HCT116 (cell line): ENCODE data around the gene FRZB. TPM values are rescaled to one million over a fixed set of nuclear protein-coding genes. Genes with fewer than 3 reads are reported as not detected.

ENCODE experiments used
- ATAC-seq: fragments of 200-7000 bp; cut with Tn5 transposase; 2 replicates; pipeline ENCODE4 v1.9.1; 2020; ENCODE audit warnings: mild to moderate bottlenecking, moderate library complexity
- BruUV-seq: library from RNA; stranded (reverse); fragments of 400-500 nt; replicated peaks from 2 replicates; lab custom pipeline; 2021; lab: Mats Ljungman, UMichigan
- CTCF ChIA-PET: fragments of 300-600 bp; sonication (Branson Sonifier 250); formaldehyde crosslinking; loops from one replicate; lab custom pipeline; 2021; ENCODE audit warnings: antibody characterized with exemption; lab: Charles Lee
- POLR2A ChIA-PET: fragments of 300-600, 350-600 bp; sonication (Branson Sonifier 250); formaldehyde crosslinking; loops from one replicate; lab custom pipeline; 2021; ENCODE audit warnings: antibody characterized with exemption; lab: Charles Lee
- RAD21 ChIA-PET, 2 experiments: fragments of 300-600 bp; sonication (Branson Sonifier 250); formaldehyde crosslinking; loops; one replicate each; lab custom pipeline; 2023; ENCODE audit warnings: low total read pairs in 2 of 2; ENCODE audit not compliant: uncharacterized antibody in 2 of 2, unreplicated experiment in 2 of 2, low non-redundant PET in 1 of 2; lab: Charles Lee
- DNase-seq: peaks from one replicate; pipeline ENCODE4 v3.0.0-alpha.2; 2010; ENCODE audit warnings: low read depth, low spot score
- H2AFZ ChIP-seq: fragments of 200-600 bp; shearing (Covaris generic), sonication (generic); 2 replicates; pipeline ENCODE4 v1.6.1; 2017; ENCODE audit warnings: low read depth, mixed run types, mixed read lengths, antibody characterized with exemption, low read length; ENCODE audit not compliant: poor library complexity, severe bottlenecking
- H3K27ac ChIP-seq: 2 replicates; pipeline ENCODE4 v1.5.1; 2012; ENCODE audit warnings: low read depth, low read length
- H3K27me3 ChIP-seq: fragments of 200-600 bp; sonication (generic); 2 replicates; pipeline ENCODE4 v1.6.1; 2016; ENCODE audit warnings: mixed run types, low read length, mixed read lengths; ENCODE audit not compliant: insufficient read depth
- H3K36me3 ChIP-seq, 2 experiments: fragments of 200-500 bp in 1 of 2; fragments of 200-600 bp in 1 of 2; sonication (Bioruptor generic) in 1 of 2; sonication (generic) in 1 of 2; 2 replicates each; pipeline versions ENCODE4 v1.5.1 to v1.6.1; 2014 to 2016; ENCODE audit warnings: low read length in 2 of 2, inconsistent platforms in 1 of 2, mixed read lengths in 1 of 2, mixed run types in 1 of 2; ENCODE audit not compliant: insufficient read depth in 2 of 2, control insufficient read depth in 1 of 2
- H3K4me1 ChIP-seq, 2 experiments: fragments of 200-600 bp in 1 of 2; sonication (generic) in 1 of 2; 2 replicates each; pipeline versions ENCODE4 v1.5.1 to v1.6.1; 2012 to 2017; ENCODE audit warnings: low read length in 2 of 2, inconsistent platforms in 1 of 2, mild to moderate bottlenecking in 1 of 2, mixed read lengths in 1 of 2, mixed run types in 1 of 2, moderate library complexity in 1 of 2; ENCODE audit not compliant: insufficient read depth in 2 of 2, control insufficient read depth in 1 of 2
- H3K4me2 ChIP-seq: fragments of 200-600 bp; sonication (generic); 2 replicates; pipeline ENCODE4 v1.6.1; 2017; ENCODE audit warnings: mixed run types, low read length, mixed read lengths
- H3K4me3 ChIP-seq, 2 experiments: fragments of 200-600 bp in 1 of 2; sonication (generic) in 1 of 2; replicated peaks in 1 of 2; 2 replicates each; pipeline ENCODE4 v1.5.1; 2011 to 2016; ENCODE audit warnings: low read length in 2 of 2, control low read depth in 1 of 2, low read depth in 1 of 2, mild to moderate bottlenecking in 1 of 2, mixed read lengths in 1 of 2, mixed run types in 1 of 2
- H3K79me2 ChIP-seq: fragments of 200-600 bp; sonication (generic); 2 replicates; pipeline ENCODE4 v1.6.1; 2017; ENCODE audit warnings: mild to moderate bottlenecking, mixed run types, low read length, moderate library complexity, mixed read lengths; ENCODE audit not compliant: insufficient read depth
- H3K9ac ChIP-seq: fragments of 200-600 bp; sonication (generic); 2 replicates; pipeline ENCODE4 v1.6.1; 2016; ENCODE audit warnings: low read length, mixed read lengths
- H3K9me2 ChIP-seq: fragments of 200-600 bp; sonication (generic), shearing (Covaris generic); 2 replicates; pipeline ENCODE4 v1.6.1; 2017; ENCODE audit warnings: mixed run types, mild to moderate bottlenecking, moderate library complexity; ENCODE audit not compliant: insufficient read depth
- H3K9me3 ChIP-seq, 2 experiments: fragments of 200-500 bp in 1 of 2; fragments of 200-600 bp in 1 of 2; sonication (Bioruptor generic) in 1 of 2; sonication (generic) in 1 of 2; 2 replicates each; pipeline ENCODE4 v1.6.1; 2014 to 2017; ENCODE audit warnings: low read length in 2 of 2, mixed read lengths in 2 of 2, inconsistent platforms in 1 of 2, low read depth in 1 of 2, mild to moderate bottlenecking in 1 of 2, mixed run types in 1 of 2, moderate library complexity in 1 of 2; ENCODE audit not compliant: control insufficient read depth in 1 of 2, insufficient read depth in 1 of 2
- H4K20me1 ChIP-seq: fragments of 200-600 bp; sonication (generic), shearing (Covaris generic); 2 replicates; pipeline ENCODE4 v1.6.1; 2017; ENCODE audit warnings: mixed run types, mild to moderate bottlenecking, moderate library complexity; ENCODE audit not compliant: insufficient read depth
- ATF3 ChIP-seq: IDR thresholded peaks from 2 replicates; pipeline ENCODE4 v1.6.1; 2012
- CBX3 ChIP-seq: IDR thresholded peaks from 2 replicates; pipeline ENCODE4 v1.6.1; 2012; ENCODE audit warnings: low read depth
- CTCF ChIP-seq, 3 experiments: fragments of 200-600 bp in 1 of 3; sonication (generic) in 1 of 3; IDR thresholded peaks in 2 of 3; conservative IDR thresholded peaks in 1 of 3; 2 replicates each; pipeline ENCODE4 v1.5.1; 2012 to 2017; ENCODE audit warnings: low read depth in 2 of 3, low read length in 2 of 3, antibody characterized with exemption in 1 of 3, borderline replicate concordance in 1 of 3, control low read depth in 1 of 3, mild to moderate bottlenecking in 1 of 3, mixed read lengths in 1 of 3, mixed run types in 1 of 3, moderate library complexity in 1 of 3; ENCODE audit not compliant: insufficient read depth in 1 of 3
- EGR1 ChIP-seq: IDR thresholded peaks from 2 replicates; pipeline ENCODE4 v1.6.1; 2012; ENCODE audit warnings: low read depth
- ELF1 ChIP-seq: IDR thresholded peaks from 2 replicates; pipeline ENCODE4 v1.6.1; 2012; ENCODE audit warnings: low read depth, borderline replicate concordance
- EZH2 ChIP-seq: fragments of 200-600 bp; sonication (generic); IDR thresholded peaks from 2 replicates; pipeline ENCODE4 v1.6.1; 2017; ENCODE audit warnings: antibody characterized with exemption, mixed run types
- EZH2phosphoT487 ChIP-seq: fragments of 200-600 bp; IDR thresholded peaks from 2 replicates; pipeline ENCODE4 v1.6.1; 2018; ENCODE audit warnings: antibody characterized with exemption, borderline replicate concordance
- FOSL1 ChIP-seq: IDR thresholded peaks from 2 replicates; pipeline ENCODE4 v1.6.1; 2012; ENCODE audit warnings: low read depth
- JUND ChIP-seq: IDR thresholded peaks from 2 replicates; pipeline ENCODE4 v1.6.1; 2012
- MAX ChIP-seq: IDR thresholded peaks from 2 replicates; pipeline ENCODE4 v1.6.1; 2012
- POLR2A ChIP-seq: IDR thresholded peaks from 2 replicates; pipeline ENCODE4 v1.7.0; 2011; ENCODE audit warnings: borderline replicate concordance; ENCODE audit not compliant: insufficient read depth, insufficient read length; ENCODE audit errors: extremely low read depth
- RAD21 ChIP-seq: IDR thresholded peaks from 2 replicates; pipeline ENCODE4 v1.6.1; 2012; ENCODE audit warnings: low read depth, mild to moderate bottlenecking
- SIN3A ChIP-seq: IDR thresholded peaks from 2 replicates; pipeline ENCODE4 v1.6.1; 2012; ENCODE audit warnings: low read depth
- SP1 ChIP-seq: IDR thresholded peaks from 2 replicates; pipeline ENCODE4 v1.6.1; 2012; ENCODE audit warnings: low read depth
- SRF ChIP-seq: IDR thresholded peaks from 2 replicates; pipeline ENCODE4 v1.6.1; 2012; ENCODE audit warnings: low read depth
- YY1 ChIP-seq: IDR thresholded peaks from 2 replicates; pipeline ENCODE4 v1.6.1; 2011; ENCODE audit warnings: low read length, low read depth, moderate library complexity, mild to moderate bottlenecking; ENCODE audit not compliant: insufficient replicate concordance; ENCODE audit errors: extremely low read depth
- ZBTB33 ChIP-seq: IDR thresholded peaks from 2 replicates; pipeline ENCODE4 v1.6.1; 2011; ENCODE audit warnings: mild to moderate bottlenecking, low read length, moderate library complexity; ENCODE audit not compliant: insufficient replicate concordance; ENCODE audit errors: extremely low read depth
- ZNF274 ChIP-seq: fragments of 200-500 bp; sonication (Bioruptor generic); IDR thresholded peaks from 2 replicates; pipeline ENCODE4 v1.6.1; 2014; ENCODE audit warnings: mild to moderate bottlenecking, low read depth, low read length, inconsistent platforms
- intact Hi-C: fragments of 100-400 bp; cut with micrococcal nuclease; formaldehyde crosslinking; loops from 2 replicates; pipeline ENCODE4 v1.10.0; 2022
- total RNA-seq: library from RNA; stranded (reverse); gene quantifications from one replicate; pipeline ENCODE4 v1.2.1, GENCODE V29; 2021; ENCODE audit not compliant: unreplicated experiment

FRZB gene
- total RNA-seq, 1 experiment from 2014 or later, result 0.49 TPM

GRCh38 chr2:182827182-182827879 lies 39.1 kb downstream of the FRZB start:
- no peak overlapping the region for H3K9ac ChIP-seq
- no peak for DNase-seq
- no peaks in the 10 kb centered on the region for H4K20me1 ChIP-seq
- H3K36me3 ChIP-seq, result no peaks in the 10 kb centered on the region
- no peak for ATAC-seq
- ChIA-PET CTCF (interaction anchor here (0.6 kb wide), 1 partner anchor 752 kb away, joined by 3 read pairs; no protein-coding TSS in a partner anchor), POLR2A (interaction anchor here (0.5 kb wide), 1 partner anchor 313 kb away, joined by 3 read pairs; no protein-coding TSS in a partner anchor), RAD21 (no interaction called here)
- no peaks in the 10 kb centered on the region for H3K9me2 ChIP-seq
- no peak overlapping the region for H3K27ac ChIP-seq
- no peaks in the 10 kb centered on the region for H3K27me3 ChIP-seq
- TF ChIP-seq CTCF (IDR thresholded peaks at IDR 0.05 in 2 of 3, conservative IDR thresholded peaks at IDR 0.05 in 1 of 3; ENCODE audit: borderline replicate concordance in 1 of 3, insufficient read depth in 1 of 3, low read depth in 2 of 3, low read length in 2 of 3) (no peak), ATF3 (no peak), EZH2 (no peak), CBX3 (no peak), POLR2A (no peak), ELF1 (no peak), RAD21 (no peak), FOSL1 (no peak), MAX (no peak), JUND (no peak), SRF (no peak), SP1 (no peak), ZBTB33 (no peak), EGR1 (no peak), ZNF274 (no peak), EZH2phosphoT487 (no peak), SIN3A (no peak), YY1 (no peak)
- no peak overlapping the region for H3K4me3 ChIP-seq
- no TSS peak for BruUV-seq
- no peak overlapping the region for H3K4me2 ChIP-seq
- no peaks in the 10 kb centered on the region for H3K79me2 ChIP-seq
- no peaks in the 10 kb centered on the region for H3K9me3 ChIP-seq
- no peak overlapping the region for H2AFZ ChIP-seq
- H3K4me1 ChIP-seq, result no peaks in the 10 kb centered on the region
- intact Hi-C loops, result no loop called here
